NB4 (cell line): ENCODE measurements around the gene CSTF3.

ENCODE experiments used
- DNase-seq: peaks from one replicate; pipeline ENCODE4 v3.0.0; 2010; ENCODE audit warnings: low read depth
- H3K4me3 ChIP-seq: one replicate; pipeline ENCODE4 v1.5.1; 2011; ENCODE audit warnings: mild to moderate bottlenecking, low read depth, low read length, moderate library complexity
- MYC ChIP-seq: IDR thresholded peaks from 2 replicates; pipeline ENCODE4 v1.6.1; 2011; ENCODE audit warnings: low read depth, low read length
- POLR2A ChIP-seq: IDR thresholded peaks from 2 replicates; pipeline ENCODE4 v1.6.1; 2011; ENCODE audit warnings: mild to moderate bottlenecking; ENCODE audit not compliant: insufficient read length; ENCODE audit errors: extremely low read depth
- TF ChIP-seq, protein P1 (sequence below): IDR thresholded peaks from one replicate; pipeline ENCODE4 v1.5.1; 2012; ENCODE audit warnings: low read depth, low read length
- TF ChIP-seq, protein P2 (sequence below): IDR thresholded peaks from 2 replicates; pipeline ENCODE4 v1.6.1; 2011; ENCODE audit warnings: low read depth, low read length

CSTF3 gene

GRCh38 chr11:33161120-33162005 is at the start of gene CSTF3:
CSTF3 (minus strand) TSS chr11:33161480; CDS start chr11:33161325, 155 bp downstream.
- peak; percentile 71 for TF ChIP-seq POLR2A
- peak; percentile 74; the same call in 1 of the 2 replicates for TF ChIP-seq MYC
- TF ChIP-seq, protein P1, sequence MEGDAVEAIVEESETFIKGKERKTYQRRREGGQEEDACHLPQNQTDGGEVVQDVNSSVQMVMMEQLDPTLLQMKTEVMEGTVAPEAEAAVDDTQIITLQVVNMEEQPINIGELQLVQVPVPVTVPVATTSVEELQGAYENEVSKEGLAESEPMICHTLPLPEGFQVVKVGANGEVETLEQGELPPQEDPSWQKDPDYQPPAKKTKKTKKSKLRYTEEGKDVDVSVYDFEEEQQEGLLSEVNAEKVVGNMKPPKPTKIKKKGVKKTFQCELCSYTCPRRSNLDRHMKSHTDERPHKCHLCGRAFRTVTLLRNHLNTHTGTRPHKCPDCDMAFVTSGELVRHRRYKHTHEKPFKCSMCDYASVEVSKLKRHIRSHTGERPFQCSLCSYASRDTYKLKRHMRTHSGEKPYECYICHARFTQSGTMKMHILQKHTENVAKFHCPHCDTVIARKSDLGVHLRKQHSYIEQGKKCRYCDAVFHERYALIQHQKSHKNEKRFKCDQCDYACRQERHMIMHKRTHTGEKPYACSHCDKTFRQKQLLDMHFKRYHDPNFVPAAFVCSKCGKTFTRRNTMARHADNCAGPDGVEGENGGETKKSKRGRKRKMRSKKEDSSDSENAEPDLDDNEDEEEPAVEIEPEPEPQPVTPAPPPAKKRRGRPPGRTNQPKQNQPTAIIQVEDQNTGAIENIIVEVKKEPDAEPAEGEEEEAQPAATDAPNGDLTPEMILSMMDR: no peak
- TF ChIP-seq, protein P2, sequence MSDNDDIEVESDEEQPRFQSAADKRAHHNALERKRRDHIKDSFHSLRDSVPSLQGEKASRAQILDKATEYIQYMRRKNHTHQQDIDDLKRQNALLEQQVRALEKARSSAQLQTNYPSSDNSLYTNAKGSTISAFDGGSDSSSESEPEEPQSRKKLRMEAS: peak; percentile 67; the same call in 1 of the 2 replicates
- peak; percentile 98 for DNase-seq
- H3K4me3 ChIP-seq: peak within 1 kb of the TSS; percentile 99

GRCh38 chr11:33208150-33208549 is 46.9 kb upstream of the CSTF3 start:
- H3K4me3 ChIP-seq: no peak overlapping the region
- no peak for DNase-seq
- TF ChIP-seq POLR2A: no peak
- TF ChIP-seq, protein P2: no peak
- TF ChIP-seq, protein P1: no peak
- TF ChIP-seq MYC: no peak

DNA sequence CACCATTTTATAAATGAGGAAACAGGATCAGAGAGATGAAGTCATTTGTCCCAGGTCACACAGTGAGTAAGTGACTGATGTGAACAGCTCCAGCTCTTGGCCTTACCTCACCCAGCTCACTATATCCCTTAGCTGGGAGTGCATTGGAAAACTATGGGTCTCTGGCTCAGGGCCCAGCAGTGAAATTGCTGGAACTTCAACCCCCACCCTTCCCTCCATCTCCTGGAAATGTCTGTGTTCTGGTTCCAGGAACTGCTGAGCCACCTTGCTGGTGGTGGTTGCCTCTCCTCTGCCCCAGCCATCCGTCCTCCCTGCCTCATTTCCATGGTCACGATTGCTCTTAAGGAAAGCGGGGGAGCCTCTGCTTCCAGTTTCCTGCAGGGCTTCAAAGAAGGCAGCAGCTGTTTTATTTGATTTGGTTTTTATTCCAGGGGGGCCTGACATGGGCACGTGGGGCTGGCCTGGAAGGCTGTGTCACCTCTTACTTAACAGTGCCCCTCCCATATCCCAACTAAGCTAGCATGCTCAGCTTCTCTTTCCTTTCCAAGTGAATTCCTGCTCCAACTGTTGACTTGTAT is 46.2 kb upstream of the CSTF3 start:
- DNase-seq: no peak
- TF ChIP-seq POLR2A: no peak
- TF ChIP-seq, protein P1: no peak
- no peak for TF ChIP-seq MYC
- TF ChIP-seq, protein P2: no peak
- no peak overlapping the region for H3K4me3 ChIP-seq

GRCh38 chr11:33197915-33198727 is 36.8 kb upstream of the CSTF3 start:
- DNase-seq: peak; percentile 18
- no peak overlapping the region for H3K4me3 ChIP-seq
- TF ChIP-seq POLR2A (no peak), MYC (no peak)
- TF ChIP-seq, protein P1: no peak
- TF ChIP-seq, protein P2: no peak

- no peak for TF ChIP-seq POLR2A
- TF ChIP-seq, protein P1: no peak
- TF ChIP-seq, protein P2: no peak
- TF ChIP-seq MYC: no peak
- DNase-seq: peak; percentile 31
- no peak overlapping the region for H3K4me3 ChIP-seq
Measured at GRCh38 chr11:33195462-33196173, 34.3 kb upstream of the CSTF3 start.
